Subcutaneous abdominal adipose tissue (tissue), 5 donors: ENCODE data around the gene RAB15.
A peak's percentile ranks its signal among the peaks of the same experiment; 100 is the strongest.

Source experiments
- H3K27ac ChIP-seq: one replicate; pipeline ENCODE4 v1.7.0; 2013; ENCODE audit warnings: low read depth, mild to moderate bottlenecking, inconsistent platforms, low read length, moderate library complexity
- H3K27me3 ChIP-seq, 5 donors: one replicate each; pipeline ENCODE4 v1.7.0; 2013; ENCODE audit warnings: low read length in 5 of 5, inconsistent platforms in 1 of 5; ENCODE audit not compliant: control insufficient read depth in 5 of 5, insufficient read depth in 4 of 5
- H3K36me3 ChIP-seq, 5 donors: one replicate each; pipeline ENCODE4 v1.7.0; 2013; ENCODE audit warnings: low read length in 5 of 5; ENCODE audit not compliant: control insufficient read depth in 5 of 5, insufficient read depth in 5 of 5
- H3K4me1 ChIP-seq, 5 donors: one replicate each; pipeline ENCODE4 v1.7.0; 2013; ENCODE audit warnings: low read length in 5 of 5, mild to moderate bottlenecking in 3 of 5, moderate library complexity in 1 of 5; ENCODE audit not compliant: control insufficient read depth in 5 of 5, insufficient read depth in 5 of 5
- H3K4me3 ChIP-seq, 5 donors: one replicate each; pipeline ENCODE4 v1.7.0; 2013; ENCODE audit warnings: low read length in 5 of 5, low read depth in 1 of 5
- H3K9ac ChIP-seq, 5 donors: one replicate each; pipeline ENCODE4 v1.7.0; 2013; ENCODE audit warnings: low read length in 5 of 5, mild to moderate bottlenecking in 4 of 5, moderate library complexity in 3 of 5
- H3K9me3 ChIP-seq, 5 donors: one replicate each; pipeline ENCODE4 v1.7.0; 2013; ENCODE audit warnings: low read length in 5 of 5; ENCODE audit not compliant: control insufficient read depth in 5 of 5
- donor health status: healthy.
- donor health status: healthy.
- donor health status: healthy.
- donor health status: healthy.
- donor health status: healthy.

RAB15 gene

GRCh38 chr14:64973026-64973442 is 898 bp upstream of the RAB15 start:
- no peak overlapping the region for H3K27ac ChIP-seq

GRCh38 chr14:64971491-64971942 is 619 bp downstream of the RAB15 start:
- peak overlapping the region in 3 of 5 donors; percentile 55 to 72 (median 64) for H3K9ac ChIP-seq
- peak overlapping the region in 4 of 5 donors; percentile 64 to 66 (median 66) for H3K4me3 ChIP-seq
- H3K27ac ChIP-seq: no peak overlapping the region
- H3K4me1 ChIP-seq: peaks cover 0 to 15% (median 12%) of the 10 kb centered on the region in 5 donors
- no peaks in the 10 kb centered on the region for H3K36me3 ChIP-seq
- H3K27me3 ChIP-seq: peaks cover 0 to 6% (median 5%) of the 10 kb centered on the region in 5 donors
- no peaks in the 10 kb centered on the region for H3K9me3 ChIP-seq

More at GRCh38 chr14:64973026-64973442, 898 bp upstream of the RAB15 start:
- Histone ChIP-seq H3K36me3 (no peaks in the 10 kb centered on the region), H3K9ac (no peak overlapping the region), H3K4me1 (peaks cover 0 to 15% (median 12%) of the 10 kb centered on the region in 5 donors), H3K9me3 (no peaks in the 10 kb centered on the region), H3K4me3 (no peak overlapping the region), H3K27me3 (peaks cover 0 to 6% (median 5%) of the 10 kb centered on the region in 5 donors)

DNA sequence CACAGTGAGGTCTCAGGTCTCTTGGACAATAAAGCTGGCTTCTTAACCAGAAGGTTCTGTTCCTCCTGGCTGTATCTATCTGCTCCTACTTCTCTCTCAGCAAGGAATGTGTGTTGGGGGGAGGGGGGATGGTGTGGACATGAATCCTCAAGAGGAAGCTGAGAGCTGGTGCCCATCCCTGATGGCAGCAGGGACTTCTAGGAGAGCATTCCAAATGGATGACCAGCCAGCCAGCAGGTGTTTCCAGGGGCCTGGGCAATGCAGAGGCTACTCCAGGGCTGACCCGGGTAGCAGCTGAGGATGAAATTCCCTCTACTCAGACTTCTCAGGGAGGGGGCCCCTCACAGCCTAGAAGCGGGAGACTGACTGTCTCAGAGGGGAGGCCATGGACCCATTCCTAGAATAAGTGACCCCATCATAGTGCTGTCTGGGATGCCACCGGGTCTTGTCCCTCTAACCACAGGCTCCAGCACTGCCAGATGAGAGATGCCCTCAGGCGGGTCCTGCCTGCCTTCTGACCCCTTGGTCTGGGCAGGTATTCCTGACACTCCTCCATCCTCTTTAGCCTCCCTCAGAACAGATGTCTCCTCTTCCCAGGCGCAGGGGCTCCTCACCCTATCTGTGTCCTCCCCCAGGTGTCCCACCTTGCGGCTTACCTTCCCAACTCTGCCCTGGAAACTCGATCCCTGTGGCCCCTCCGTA is 1.2 kb downstream of the RAB15 start:
- peak overlapping the region in 2 of 5 donors; percentile 55 to 72 for H3K9ac ChIP-seq
- peaks cover 0 to 1% (median 0%) of the 10 kb centered on the region in 5 donors for H3K36me3 ChIP-seq
- H3K27me3 ChIP-seq: peaks cover 0 to 6% (median 5%) of the 10 kb centered on the region in 5 donors
- no peak overlapping the region for H3K27ac ChIP-seq
- peaks cover 0 to 15% (median 12%) of the 10 kb centered on the region in 5 donors for H3K4me1 ChIP-seq
- H3K4me3 ChIP-seq: peak overlapping the region in 3 of 5 donors; percentile 64 to 66 (median 65)
- H3K9me3 ChIP-seq: no peaks in the 10 kb centered on the region

DNA sequence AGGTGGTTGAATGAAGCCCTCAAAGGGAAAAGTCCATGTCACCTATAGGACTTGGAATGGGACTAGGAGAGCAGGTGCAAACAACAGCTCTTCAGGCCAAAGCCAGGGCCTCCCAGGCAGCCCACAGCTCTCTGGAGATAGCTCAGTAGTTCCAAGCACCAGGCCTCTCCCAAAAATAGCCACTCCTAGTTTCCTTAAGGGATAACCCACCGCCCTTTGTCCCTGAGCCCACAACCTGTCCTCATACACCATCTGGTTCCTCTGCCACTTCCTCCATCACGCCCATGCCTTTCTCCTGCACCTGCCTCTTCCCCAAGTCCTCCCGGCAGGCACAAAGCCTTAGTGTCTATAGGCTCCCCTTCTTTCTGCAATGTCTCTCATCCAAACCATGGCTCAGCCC is 2.1 kb downstream of the RAB15 start:
- H3K4me3 ChIP-seq: no peak overlapping the region

GRCh38 chr14:64968651-64969050 is 3.5 kb downstream of the RAB15 start:
- no peak overlapping the region for H3K9ac ChIP-seq

More for the DNA sequence above, 2.1 kb downstream of the RAB15 start:
- Histone ChIP-seq H3K27me3 (peaks cover 0 to 6% (median 5%) of the 10 kb centered on the region in 5 donors), H3K36me3 (peaks cover 0 to 2% (median 0%) of the 10 kb centered on the region in 5 donors), H3K9ac (no peak overlapping the region), H3K4me1 (peaks cover 0 to 15% (median 12%) of the 10 kb centered on the region in 5 donors), H3K27ac (no peak overlapping the region), H3K9me3 (no peaks in the 10 kb centered on the region)

DNA sequence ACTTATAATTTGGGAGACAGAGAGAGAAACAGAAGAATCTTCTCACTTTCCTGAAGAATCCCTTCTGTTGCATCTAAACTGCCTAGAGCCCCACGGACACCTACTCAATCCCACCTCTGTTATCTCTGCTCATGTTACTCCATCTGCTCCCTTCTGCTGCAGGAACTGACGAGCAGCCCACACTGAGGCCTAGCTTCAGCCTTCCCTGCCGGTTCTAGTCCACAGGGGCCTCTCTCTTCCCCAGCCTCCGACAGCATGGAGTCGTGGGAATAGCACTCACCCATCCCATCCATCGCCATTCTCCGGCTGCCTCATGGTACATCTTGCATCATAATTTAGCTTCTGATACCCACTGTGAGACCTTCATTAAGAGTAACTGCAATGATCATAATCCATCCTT is 4.0 kb downstream of the RAB15 start:
- Histone ChIP-seq H3K4me1 (peaks cover 0 to 15% (median 12%) of the 10 kb centered on the region in 5 donors), H3K27ac (no peak overlapping the region), H3K9ac (no peak overlapping the region), H3K9me3 (no peaks in the 10 kb centered on the region), H3K36me3 (peaks cover 0 to 2% (median 0%) of the 10 kb centered on the region in 5 donors), H3K27me3 (peaks cover 0 to 6% (median 5%) of the 10 kb centered on the region in 5 donors), H3K4me3 (no peak overlapping the region)

More at GRCh38 chr14:64968651-64969050, 3.5 kb downstream of the RAB15 start:
- no peaks in the 10 kb centered on the region for H3K9me3 ChIP-seq
- H3K4me1 ChIP-seq: peaks cover 0 to 15% (median 12%) of the 10 kb centered on the region in 5 donors
- H3K36me3 ChIP-seq: peaks cover 0 to 2% (median 0%) of the 10 kb centered on the region in 5 donors
- H3K27me3 ChIP-seq: peaks cover 0 to 6% (median 5%) of the 10 kb centered on the region in 5 donors
- H3K4me3 ChIP-seq: no peak overlapping the region
- no peak overlapping the region for H3K27ac ChIP-seq

GRCh38 chr14:64966976-64967375 is 5.2 kb downstream of the RAB15 start:
- no peak overlapping the region for H3K27ac ChIP-seq
- no peak overlapping the region for H3K9ac ChIP-seq
- H3K4me1 ChIP-seq: peaks cover 0 to 11% (median 7%) of the 10 kb centered on the region in 5 donors
- peaks cover 0 to 2% (median 0%) of the 10 kb centered on the region in 5 donors for H3K36me3 ChIP-seq
- no peaks in the 10 kb centered on the region for H3K9me3 ChIP-seq
- no peak overlapping the region for H3K4me3 ChIP-seq
- peaks cover 0 to 6% (median 5%) of the 10 kb centered on the region in 5 donors for H3K27me3 ChIP-seq

DNA sequence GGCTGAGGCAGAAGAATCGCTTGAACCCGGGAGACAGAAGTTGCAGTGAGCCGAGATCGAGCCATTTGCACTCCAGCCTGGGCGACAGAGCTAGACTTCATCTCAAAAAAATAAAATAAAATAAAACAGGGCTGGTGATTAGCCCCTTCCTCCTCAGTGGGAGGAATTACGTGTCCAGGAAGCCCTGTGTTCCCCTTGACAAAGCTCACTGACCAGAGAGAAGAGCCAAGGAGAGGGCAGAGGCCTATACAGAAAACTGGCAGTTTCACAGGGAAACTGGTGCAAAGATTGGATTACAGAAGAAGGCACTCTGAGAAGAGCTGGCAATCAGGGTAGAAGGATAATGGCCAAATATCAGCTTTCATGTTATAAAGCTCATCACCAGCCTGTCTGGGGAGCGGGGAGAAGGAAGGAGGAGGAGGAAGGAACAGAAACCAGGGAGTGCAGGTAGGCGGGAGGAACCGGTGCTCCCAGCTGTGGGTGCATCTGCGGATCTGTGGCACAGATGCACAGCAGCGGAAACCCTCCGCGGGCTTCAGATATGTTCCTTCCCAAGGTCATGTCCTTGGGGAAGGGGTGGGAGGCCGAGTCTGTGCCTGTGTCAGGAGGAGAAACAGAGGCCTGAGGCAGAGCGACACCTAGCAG is 6.7 kb downstream of the RAB15 start:
- Histone ChIP-seq H3K36me3 (peaks cover 0 to 2% (median 0%) of the 10 kb centered on the region in 5 donors), H3K27ac (no peak overlapping the region), H3K27me3 (no peaks in the 10 kb centered on the region), H3K4me1 (no peaks in the 10 kb centered on the region), H3K9me3 (no peaks in the 10 kb centered on the region), H3K9ac (no peak overlapping the region), H3K4me3 (no peak overlapping the region)

- no peaks in the 10 kb centered on the region for H3K9me3 ChIP-seq
- no peak overlapping the region for H3K9ac ChIP-seq
- H3K27me3 ChIP-seq: no peaks in the 10 kb centered on the region
- H3K4me3 ChIP-seq: no peak overlapping the region
- no peak overlapping the region for H3K27ac ChIP-seq
- H3K4me1 ChIP-seq: no peaks in the 10 kb centered on the region
- H3K36me3 ChIP-seq: peaks cover 0 to 2% (median 0%) of the 10 kb centered on the region in 5 donors
These were observed 8.5 kb downstream of the RAB15 start for GRCh38 chr14:64963611-64964010.
